Jurkat, Clone E6-1 (cell line): Measurements from ENCODE around the gene KCNB1.
A peak's percentile ranks its signal among the peaks of the same experiment; 100 is the strongest.

Source experiments
- DNase-seq: peaks from one replicate; pipeline ENCODE4 v3.0.0-alpha.2; 2011; ENCODE audit warnings: low read depth, low spot score
- H3K4me3 ChIP-seq: 2 replicates; pipeline ENCODE4 v1.5.1; 2011; ENCODE audit warnings: mild to moderate bottlenecking, low read length, control low read depth, moderate library complexity

Gene KCNB1

GRCh38 chr20:49505518-49505917, 23.1 kb upstream of the KCNB1 start:
- no peak overlapping the region for H3K4me3 ChIP-seq
- DNase-seq = no peak

GRCh38 chr20:49503176-49503575, 20.7 kb upstream of the KCNB1 start:
- no peak overlapping the region for H3K4me3 ChIP-seq
- no peak for DNase-seq

GRCh38 chr20:49501917-49502316, 19.4 kb upstream of the KCNB1 start:
- no peak overlapping the region for H3K4me3 ChIP-seq
- DNase-seq = peak; percentile 18

DNA sequence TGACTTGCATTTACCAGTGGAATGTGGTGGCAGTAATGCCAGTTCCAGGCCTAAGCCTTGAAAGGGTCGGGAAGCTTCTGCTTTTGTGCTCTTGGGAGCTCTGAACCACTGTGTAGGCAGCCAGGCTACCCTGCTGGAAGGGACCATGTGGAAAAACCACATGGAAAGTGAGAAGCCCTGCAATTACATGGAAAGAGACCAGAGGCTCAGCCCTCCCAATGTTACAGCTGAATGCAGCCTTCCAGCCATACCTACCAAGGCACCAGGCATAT, 14.9 kb upstream of the KCNB1 start:
- no peak overlapping the region for H3K4me3 ChIP-seq
- no peak for DNase-seq

GRCh38 chr20:49496553-49497397, 14.3 kb upstream of the KCNB1 start:
- H3K4me3 ChIP-seq = no peak overlapping the region
- no peak for DNase-seq

DNA sequence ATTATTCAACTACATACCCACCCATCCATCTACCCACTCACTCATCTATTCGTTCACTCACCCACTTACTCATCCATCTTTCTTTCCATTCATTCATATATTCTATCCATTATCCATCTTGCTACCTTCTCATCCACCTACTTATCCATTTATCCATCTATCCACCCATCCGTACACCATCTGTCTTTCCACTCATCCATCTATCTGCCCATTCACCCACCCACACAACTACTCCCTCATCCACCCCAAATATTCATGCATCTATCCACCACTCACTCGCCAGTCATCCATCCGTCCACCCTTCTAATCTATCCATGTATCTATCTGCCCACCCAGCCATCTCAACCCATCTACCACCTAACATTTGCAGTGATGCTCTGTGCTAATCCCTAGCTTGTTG, 13.6 kb upstream of the KCNB1 start:
- no peak for DNase-seq
- H3K4me3 ChIP-seq = no peak overlapping the region

DNA sequence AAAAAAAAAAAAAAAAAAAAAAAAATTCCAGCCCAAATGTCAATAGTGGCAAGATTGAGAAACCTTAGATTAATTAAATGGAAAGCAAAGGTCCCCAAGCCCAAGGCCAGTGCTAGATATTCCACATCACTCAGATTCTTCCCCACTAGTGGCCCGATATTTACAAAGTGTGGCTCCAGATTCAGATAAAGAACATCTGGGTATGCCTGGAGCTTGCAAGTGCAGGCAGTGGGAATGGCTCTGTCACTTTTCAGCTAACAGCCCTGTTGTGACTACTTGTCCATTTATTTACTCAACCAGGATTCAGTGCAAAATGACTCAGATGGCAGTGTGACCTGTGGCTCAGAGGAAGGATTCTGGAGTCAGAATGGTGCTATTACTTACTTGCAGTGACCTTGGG, 8.2 kb upstream of the KCNB1 start:
- DNase-seq = no peak
- no peak overlapping the region for H3K4me3 ChIP-seq

DNA sequence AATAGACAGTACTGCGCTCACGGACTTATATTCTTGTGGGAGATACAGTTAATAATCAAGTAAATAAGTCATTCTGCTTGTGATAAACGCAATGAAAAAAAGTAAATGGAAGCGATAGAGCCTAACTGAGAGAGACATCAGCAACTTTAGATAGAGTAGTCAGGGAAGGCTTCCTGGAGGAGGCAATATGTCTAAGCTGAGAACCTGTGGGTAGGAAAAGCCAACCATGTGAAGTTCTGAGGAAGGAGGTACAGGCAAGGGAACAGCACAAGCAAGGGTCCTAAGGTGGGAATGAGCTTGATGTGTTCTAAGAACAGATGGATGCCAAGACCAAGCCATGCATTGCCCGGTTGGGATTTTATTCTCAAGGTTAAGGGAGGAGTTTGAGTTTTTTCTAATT, 7.2 kb upstream of the KCNB1 start:
- no peak for DNase-seq
- no peak overlapping the region for H3K4me3 ChIP-seq

GRCh38 chr20:49486064-49486463, 3.6 kb upstream of the KCNB1 start:
- no peak overlapping the region for H3K4me3 ChIP-seq
- DNase-seq = no peak

DNA sequence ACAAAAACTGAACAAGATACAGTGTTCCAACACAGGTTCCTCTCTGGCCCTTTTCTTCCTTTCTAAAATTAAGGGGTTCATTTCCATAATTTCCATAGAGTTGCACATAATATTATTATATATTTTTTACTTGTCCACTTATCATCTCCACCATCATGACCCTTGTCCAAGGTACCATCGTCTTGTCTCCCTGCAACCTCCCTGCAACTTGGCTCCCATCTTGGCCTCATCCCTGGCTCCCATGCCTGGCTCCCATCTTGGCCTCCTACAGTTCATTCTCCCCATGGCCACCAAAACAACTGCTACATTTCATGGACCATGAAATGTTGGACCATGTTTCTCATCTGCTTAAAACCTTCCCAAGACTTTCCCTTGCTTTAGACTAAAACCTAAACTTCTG, 3.1 kb upstream of the KCNB1 start:
- no peak overlapping the region for H3K4me3 ChIP-seq
- DNase-seq = no peak

DNA sequence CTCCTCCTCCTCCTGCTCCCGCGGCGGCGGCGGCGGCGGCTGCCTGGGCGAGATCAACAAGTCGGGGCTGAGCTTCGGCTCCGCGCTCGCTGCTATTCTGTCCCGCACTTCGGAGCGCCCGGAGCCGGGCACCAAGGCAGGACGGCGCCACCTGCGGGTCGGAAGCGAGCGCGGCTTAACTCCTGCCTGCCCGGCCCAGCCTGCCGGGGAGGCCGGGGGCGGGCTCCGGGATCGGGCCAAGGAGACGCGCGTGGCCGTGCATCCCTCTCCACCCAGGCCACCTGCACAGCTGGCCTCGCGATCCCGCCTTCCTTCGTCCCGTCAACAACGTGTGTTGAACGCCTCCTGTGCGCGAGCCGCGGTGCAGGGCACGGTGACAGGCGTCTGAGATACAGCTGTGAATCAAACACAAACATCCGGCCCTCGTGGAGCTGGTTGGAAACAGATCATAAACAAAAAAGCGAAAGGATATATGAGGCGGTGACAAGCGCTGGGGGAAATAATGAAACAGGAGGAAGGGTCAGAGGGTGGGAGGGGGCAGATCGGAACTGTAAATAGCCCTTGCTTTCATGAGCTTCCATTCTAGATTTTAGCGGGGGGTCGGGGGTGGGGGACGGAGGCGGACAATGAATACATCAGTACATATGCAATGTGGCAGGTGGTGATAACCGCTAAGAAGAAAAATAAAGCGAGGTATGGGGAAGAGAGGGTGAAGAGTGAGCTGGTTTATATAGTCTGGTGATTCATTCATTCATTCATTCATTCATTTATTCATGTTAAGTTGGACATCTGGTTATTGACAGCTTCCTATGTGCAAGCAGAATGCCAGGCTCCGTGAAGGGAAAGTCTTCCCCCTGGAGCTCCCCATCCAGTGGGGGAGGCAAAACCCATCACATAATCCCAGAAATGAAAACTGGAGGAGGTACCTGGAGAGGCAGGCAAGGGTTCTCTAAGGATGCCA, 2.0 kb upstream of the KCNB1 start:
- no peak for DNase-seq
- H3K4me3 ChIP-seq = peak overlapping the region; percentile 39

GRCh38 chr20:49483696-49484123, 1.2 kb upstream of the KCNB1 start:
- DNase-seq = no peak
- H3K4me3 ChIP-seq = no peak overlapping the region

DNA sequence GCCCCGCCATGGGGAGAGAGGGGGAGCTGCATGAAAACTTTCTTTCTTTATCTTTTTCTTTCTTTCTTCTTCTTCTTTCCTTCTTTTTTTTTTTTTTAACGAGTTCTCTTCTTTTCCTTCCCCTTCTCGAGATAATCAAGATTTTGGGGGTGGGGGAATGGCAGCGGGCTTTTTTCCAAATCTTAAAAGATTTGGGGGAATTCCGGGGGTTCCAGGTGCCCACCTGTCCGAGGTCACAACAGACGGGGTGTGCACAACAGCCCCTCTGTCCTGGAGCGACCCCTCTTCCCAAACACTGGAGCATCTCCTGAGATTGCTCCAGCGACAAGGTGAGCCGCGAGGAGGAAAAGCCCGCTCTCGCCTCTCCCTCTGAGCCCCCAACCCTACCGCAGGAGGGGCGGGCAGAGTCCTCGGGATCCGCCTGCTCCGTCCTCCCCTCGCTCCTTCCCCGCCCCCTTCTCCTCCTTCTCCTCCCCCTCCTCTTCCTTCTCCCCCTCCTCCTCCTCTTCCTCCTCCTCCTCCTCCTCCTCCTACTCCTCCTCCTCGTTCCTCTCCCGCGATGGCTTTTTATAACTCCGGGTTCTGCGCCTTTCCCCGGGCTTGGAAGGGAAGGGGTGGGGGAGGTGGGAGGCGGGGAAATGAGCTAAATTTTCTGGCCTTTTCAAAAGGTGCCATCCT, 689 bp upstream of the KCNB1 start:
- no peak overlapping the region for H3K4me3 ChIP-seq
- no peak for DNase-seq

DNA sequence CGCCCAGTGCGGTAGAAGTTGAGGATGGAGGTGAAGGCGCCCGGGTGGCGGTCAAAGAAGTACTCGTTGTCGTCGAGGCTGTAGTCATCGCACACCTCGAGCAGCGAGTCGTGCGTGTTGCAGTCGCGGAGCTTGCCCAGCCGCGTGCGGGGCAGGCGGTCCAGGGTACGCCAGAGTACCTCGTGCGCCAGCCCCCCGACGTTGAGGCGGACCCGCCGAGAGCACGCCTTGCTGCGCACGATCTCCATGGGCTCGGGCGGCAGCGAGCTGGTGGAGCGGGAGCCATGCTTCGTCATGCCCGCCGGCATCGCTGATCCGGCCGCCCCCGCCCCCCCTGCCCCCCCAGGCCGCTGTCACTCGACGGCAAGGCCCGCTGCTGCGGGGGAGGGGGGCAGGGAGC, 295 bp downstream of the KCNB1 start:
- no peak for DNase-seq
- H3K4me3 ChIP-seq = no peak overlapping the region

GRCh38 chr20:49481116-49481515, 1.4 kb downstream of the KCNB1 start:
- no peak overlapping the region for H3K4me3 ChIP-seq
- no peak for DNase-seq

DNA sequence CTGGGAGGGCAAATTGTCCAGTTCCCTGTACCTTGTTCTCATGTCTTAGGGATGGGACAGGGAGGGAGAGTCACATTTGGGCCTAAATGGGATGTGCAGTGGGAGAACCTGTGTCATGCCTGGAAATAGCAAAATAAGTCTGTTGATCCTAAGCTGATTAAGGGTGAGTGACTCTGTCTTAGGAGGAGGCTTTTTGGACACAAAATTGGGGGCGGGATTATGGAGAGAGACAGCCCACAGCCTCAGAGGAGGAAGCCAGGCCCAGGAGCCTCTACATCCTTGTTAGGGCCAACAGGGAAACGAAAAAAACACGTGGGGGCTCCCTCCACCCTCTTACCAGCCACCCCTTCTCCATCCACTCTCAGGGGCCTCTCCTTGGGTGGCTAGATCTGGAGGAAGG, 2.2 kb downstream of the KCNB1 start:
- no peak for DNase-seq
- H3K4me3 ChIP-seq = no peak overlapping the region

DNA sequence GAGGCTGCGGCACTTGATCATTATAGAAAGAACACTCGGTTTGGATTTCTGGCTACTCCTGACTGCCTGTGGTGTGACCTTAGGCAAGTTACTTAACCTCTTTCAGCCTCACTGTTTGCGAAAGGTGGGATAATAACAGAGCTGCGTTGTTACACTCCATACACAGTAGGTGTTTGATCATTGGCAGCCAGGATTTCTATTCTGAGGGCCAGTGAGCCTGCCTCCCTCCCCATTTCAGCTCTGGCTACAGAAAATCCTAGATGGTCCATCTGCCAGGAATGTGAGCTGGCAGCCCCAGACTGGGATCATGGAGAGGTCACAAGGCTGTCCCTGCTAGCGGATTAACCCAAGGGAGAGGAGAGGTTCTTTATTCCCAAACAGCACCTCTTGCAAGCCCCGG, 2.7 kb downstream of the KCNB1 start:
- no peak overlapping the region for H3K4me3 ChIP-seq
- DNase-seq = no peak

DNA sequence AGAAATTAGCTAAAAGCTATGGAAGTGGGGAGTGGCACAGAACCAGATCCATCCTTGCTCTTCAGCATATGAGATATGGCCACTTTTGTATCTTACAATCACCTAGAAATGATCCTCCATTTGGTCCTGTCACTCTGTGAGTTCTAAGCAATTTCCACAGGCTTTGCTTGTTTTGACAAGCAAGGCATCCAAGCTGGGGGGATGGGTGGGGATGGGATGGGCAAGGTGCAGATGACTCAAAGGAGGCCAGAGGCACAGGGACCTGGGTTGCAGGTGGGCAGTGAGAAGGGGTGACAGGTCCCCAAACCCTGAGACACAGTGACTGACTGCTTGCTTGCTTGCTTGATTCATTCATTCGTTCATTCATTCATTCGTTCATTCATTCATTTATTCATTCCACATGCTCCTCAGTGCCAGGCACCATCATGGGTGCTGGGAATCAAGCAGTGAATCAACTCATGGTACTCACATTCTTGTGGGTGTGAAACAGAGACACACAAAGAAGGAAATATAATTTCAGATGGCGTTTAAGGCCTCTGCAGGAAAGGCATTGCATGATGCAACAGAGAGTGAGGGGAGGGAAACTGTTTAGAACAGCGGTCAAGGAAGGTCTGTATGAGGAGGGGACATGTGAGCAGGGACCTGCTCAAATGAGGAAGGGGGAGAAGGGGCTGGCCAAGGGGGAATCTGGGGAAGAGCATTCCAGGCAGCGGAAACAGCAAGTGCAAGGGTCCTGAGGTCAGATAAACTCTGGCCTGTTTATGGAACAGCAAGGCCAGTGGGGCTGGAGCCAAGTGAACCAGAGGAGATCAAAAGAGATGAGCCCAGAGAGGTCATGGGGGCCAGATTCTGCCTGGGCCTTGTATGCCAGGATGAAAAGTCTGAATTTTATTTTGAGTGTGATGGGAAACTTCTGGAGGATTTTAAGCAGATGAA, 3.4 kb downstream of the KCNB1 start:
- H3K4me3 ChIP-seq = no peak overlapping the region
- no peak for DNase-seq

GRCh38 chr20:49478266-49478665, 4.2 kb downstream of the KCNB1 start:
- no peak for DNase-seq
- H3K4me3 ChIP-seq = no peak overlapping the region
